K562 (cell line): Measurements from ENCODE around the gene TARBP1. TPM values are rescaled to one million over a fixed set of nuclear protein-coding genes. Genes with fewer than 3 reads are reported as not detected.
A peak's percentile ranks its signal among the peaks of the same experiment; 100 is the strongest.

Experiments
- ARID1B ChIP-seq: fragments of 450-650 bp; IDR thresholded peaks from 2 replicates; pipeline ENCODE4 v1.6.1; 2016; ENCODE audit warnings: antibody characterized with exemption, mild to moderate bottlenecking, inconsistent platforms
- CEBPB ChIP-seq: fragments of 450-650 bp; IDR thresholded peaks from 2 replicates; pipeline ENCODE4 v1.6.1; 2016; ENCODE audit warnings: missing genetic modification characterization, missing compliant biosample characterization
- CTCFL ChIP-seq: IDR thresholded peaks from 2 replicates; pipeline ENCODE4 v1.6.1; 2011; ENCODE audit warnings: borderline replicate concordance, low read depth, mild to moderate bottlenecking, moderate library complexity, low read length; ENCODE audit not compliant: insufficient read depth, poor library complexity, severe bottlenecking
- EHMT2 ChIP-seq: fragments of 450-650 bp; IDR thresholded peaks from 2 replicates; pipeline ENCODE4 v1.6.1; 2018; ENCODE audit warnings: antibody characterized with exemption
- HDAC2 ChIP-seq: fragments of 450-650 bp; IDR thresholded peaks from 2 replicates; pipeline ENCODE4 v1.6.1; 2016; ENCODE audit warnings: mild to moderate bottlenecking
- HNRNPH1 ChIP-seq: fragments of 200-400 bp; formaldehyde crosslinking; optimal IDR thresholded peaks from 2 replicates; pipeline ENCODE3; 2017; ENCODE audit warnings: low read depth, mild to moderate bottlenecking, low read length, moderate library complexity
- IRF9 ChIP-seq: fragments of 450-650 bp; IDR thresholded peaks from 2 replicates; pipeline ENCODE4 v1.6.1; 2016; ENCODE audit warnings: missing biosample characterization, missing genetic modification characterization
- LARP7 ChIP-seq: fragments of 450-650 bp; IDR thresholded peaks from 2 replicates; pipeline ENCODE4 v1.6.1; 2016
- MEF2A ChIP-seq: IDR thresholded peaks from 2 replicates; pipeline ENCODE4 v1.6.1; 2011; ENCODE audit warnings: low read depth, mild to moderate bottlenecking, low read length, moderate library complexity; ENCODE audit not compliant: control insufficient read depth
- MTA1 ChIP-seq: fragments of 450-650 bp; IDR thresholded peaks from 2 replicates; pipeline ENCODE4 v1.6.1; 2017; ENCODE audit warnings: borderline replicate concordance
- MTA3 ChIP-seq: fragments of 450-650 bp; formaldehyde crosslinking; IDR thresholded peaks from 2 replicates; pipeline ENCODE4 v1.6.1; 2017; ENCODE audit warnings: mild to moderate bottlenecking, borderline replicate concordance
- MYBL2 ChIP-seq, 2 experiments: fragments of 450-650 bp in 1 of 2; sonication (generic) in 1 of 2; formaldehyde crosslinking in 1 of 2; IDR thresholded peaks; 2 replicates each; pipeline versions ENCODE4 v1.6.1 to v1.8.1; 2017 to 2022; ENCODE audit warnings: borderline replicate concordance in 1 of 2, inconsistent platforms in 1 of 2, low read depth in 1 of 2, mild to moderate bottlenecking in 1 of 2, missing genetic modification reagents in 1 of 2, moderate library complexity in 1 of 2
- MYNN ChIP-seq, 2 experiments: sonication (generic); formaldehyde crosslinking in 1 of 2; IDR thresholded peaks; 2 replicates each; pipeline versions ENCODE4 v1.5.0 to v1.6.1; 2016 to 2020; ENCODE audit warnings: antibody characterized with exemption in 1 of 2, missing genetic modification reagents in 1 of 2
- PHB2 ChIP-seq: fragments of 450-650 bp; IDR thresholded peaks from 2 replicates; pipeline ENCODE4 v1.6.1; 2017; ENCODE audit warnings: low read depth
- RFX7 ChIP-seq: fragments of 250-450 bp; sonication (Bioruptor Pico); IDR thresholded peaks from 2 replicates; pipeline ENCODE4 v1.5.1; 2021; ENCODE audit warnings: mild to moderate bottlenecking
- SMAD3 ChIP-seq: fragments of 450-650 bp; formaldehyde crosslinking; conservative IDR thresholded peaks from 2 replicates; pipeline ENCODE4 v1.4.0; 2020; ENCODE audit warnings: mild to moderate bottlenecking
- SOX6 ChIP-seq: fragments of 450-650 bp; IDR thresholded peaks from 2 replicates; pipeline ENCODE4 v1.6.1; 2014; ENCODE audit warnings: mild to moderate bottlenecking
- XRCC4 ChIP-seq: IDR thresholded peaks from one replicate; pipeline ENCODE4 v1.6.1; 2011; ENCODE audit not compliant: insufficient read depth, insufficient read length; ENCODE audit errors: extremely low read depth
- ZNF175 ChIP-seq: fragments of 200-800 bp; sonication (Bioruptor generic); IDR thresholded peaks from 2 replicates; pipeline ENCODE4 v1.6.1; 2016; ENCODE audit warnings: low read depth, mild to moderate bottlenecking, missing genetic modification characterization, missing compliant biosample characterization
- ZNF316 ChIP-seq: fragments of 450-650 bp; IDR thresholded peaks from 2 replicates; pipeline ENCODE4 v1.6.1; 2016
- ZSCAN29 ChIP-seq: fragments of 450-650 bp; IDR thresholded peaks from 2 replicates; pipeline ENCODE4 v1.6.1; 2017
- polyA plus RNA-seq, 8 experiments: library from polyadenylated mRNA; depleted of rRNA in 4 of 8; stranded (reverse) in 5 of 8; unstranded in 3 of 8; fragments of >200 nt; fragmentation: Nextera tagmentation in 2 of 8; fragmentation: Illumina TruSeq in 1 of 8; extraction: Ambion mirVana in 2 of 8; extraction: Trizol in 1 of 8; gene quantifications; 2 replicates each; pipeline versions ENCODE4 v1.2.1 to v1.2.3, GENCODE V29; 2011 to 2014; ENCODE audit warnings: inconsistent platforms in 1 of 8, missing spikeins in 1 of 8
- total RNA-seq, 7 experiments: library from RNA; depleted of rRNA in 6 of 7; stranded (reverse); fragments of >200 nt in 6 of 7; fragmentation: Illumina TruSeq in 2 of 7; extraction: Trizol in 2 of 7; gene quantifications; 2 replicates each; pipeline versions ENCODE4 v1.2.1 to v1.2.3, GENCODE V29; 2011 to 2021; ENCODE audit warnings: low replicate concordance in 1 of 7
- TF ChIP-seq, protein P1 (sequence below): fragments of 450-650 bp; IDR thresholded peaks from 2 replicates; pipeline ENCODE4 v1.6.1; 2016
- TF ChIP-seq, protein P2 (sequence below): fragments of 450-650 bp; IDR thresholded peaks from 2 replicates; pipeline ENCODE4 v1.6.1; 2016; ENCODE audit warnings: low read depth, mild to moderate bottlenecking, moderate library complexity

Gene TARBP1
- total and polyA plus RNA-seq, 9 of the 15 experiments (the other 6 are each of a cell fraction or from before 2014, with no cell fraction given): 8.8 to 48.0 (median 22.9) TPM

- TF ChIP-seq MYBL2 (IDR thresholded peaks at IDR 0.05; ENCODE audit: low read depth): no peak
- TF ChIP-seq MYBL2 (CRISPR knock-in tag; IDR thresholded peaks at IDR 0.05; ENCODE audit: borderline replicate concordance): no peak
- no peak for TF ChIP-seq SOX6
- 0 out of 2 replicates have a peak, but pooled peaks have one; percentile 79 for TF ChIP-seq LARP7
- TF ChIP-seq MEF2A: peak; percentile 74; the same call in 1 of the 2 replicates
- TF ChIP-seq, protein P1, sequence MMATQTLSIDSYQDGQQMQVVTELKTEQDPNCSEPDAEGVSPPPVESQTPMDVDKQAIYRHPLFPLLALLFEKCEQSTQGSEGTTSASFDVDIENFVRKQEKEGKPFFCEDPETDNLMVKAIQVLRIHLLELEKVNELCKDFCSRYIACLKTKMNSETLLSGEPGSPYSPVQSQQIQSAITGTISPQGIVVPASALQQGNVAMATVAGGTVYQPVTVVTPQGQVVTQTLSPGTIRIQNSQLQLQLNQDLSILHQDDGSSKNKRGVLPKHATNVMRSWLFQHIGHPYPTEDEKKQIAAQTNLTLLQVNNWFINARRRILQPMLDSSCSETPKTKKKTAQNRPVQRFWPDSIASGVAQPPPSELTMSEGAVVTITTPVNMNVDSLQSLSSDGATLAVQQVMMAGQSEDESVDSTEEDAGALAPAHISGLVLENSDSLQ: 0 out of 2 replicates have a peak, but pooled peaks have one; percentile 40
- TF ChIP-seq, protein P2, sequence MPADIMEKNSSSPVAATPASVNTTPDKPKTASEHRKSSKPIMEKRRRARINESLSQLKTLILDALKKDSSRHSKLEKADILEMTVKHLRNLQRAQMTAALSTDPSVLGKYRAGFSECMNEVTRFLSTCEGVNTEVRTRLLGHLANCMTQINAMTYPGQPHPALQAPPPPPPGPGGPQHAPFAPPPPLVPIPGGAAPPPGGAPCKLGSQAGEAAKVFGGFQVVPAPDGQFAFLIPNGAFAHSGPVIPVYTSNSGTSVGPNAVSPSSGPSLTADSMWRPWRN: no peak
- 0 out of 2 replicates have a peak, but pooled peaks have one; percentile 41 for TF ChIP-seq EHMT2
- TF ChIP-seq IRF9 (tag): no peak
- no peak for TF ChIP-seq CEBPB (tag)
- TF ChIP-seq ZSCAN29: no peak
- peak; percentile 6; the same call in 1 of the 2 replicates for TF ChIP-seq ZNF316
- TF ChIP-seq MTA3: no peak
- TF ChIP-seq HNRNPH1: no peak
- 0 out of 2 replicates have a peak, but pooled peaks have one; percentile 29 for TF ChIP-seq HDAC2
- TF ChIP-seq XRCC4: no peak
- no peak for TF ChIP-seq SMAD3 (CRISPR knock-in tag)
- TF ChIP-seq MTA1: peak; percentile 68; the same call in 1 of the 2 replicates
- no peak for TF ChIP-seq RFX7 (CRISPR knock-in tag)
- TF ChIP-seq ARID1B: 0 out of 2 replicates have a peak, but pooled peaks have one; percentile 24
- TF ChIP-seq CTCFL: no peak
- TF ChIP-seq MYNN (IDR thresholded peaks at IDR 0.05): no peak
- TF ChIP-seq MYNN (CRISPR knock-in tag; IDR thresholded peaks at IDR 0.05): no peak
- TF ChIP-seq PHB2: peak; percentile 60; the same call in 1 of the 2 replicates
- TF ChIP-seq ZNF175 (CRISPR knock-in tag): no peak
Observed at GRCh38 chr1:234495231-234495990, 16.4 kb upstream of the TARBP1 start (continued).
